ENCODE measurements around the gene FKBP2.

FKBP2 gene

GRCh38 chr11:64284962-64285884 is 44.3 kb downstream of the FKBP2 start, which contains the start of gene GPR137:
Gene GPR137 (plus strand): TSS chr11:64285848. CDS start chr11:64286525, 677 bp downstream.
- no peak for TF ChIP-seq CTCF (IDR thresholded peaks at IDR 0.05; ENCODE audit: borderline replicate concordance, insufficient read depth, low read depth, low read length)
- H3K4me3 ChIP-seq (ENCODE audit: low read depth, low read length), result peak within 1 kb of the TSS; percentile 79

GRCh38 chr11:64285885-64286800 is 45.2 kb downstream of the FKBP2 start:
- peak overlapping the region; percentile 79 for H3K4me3 ChIP-seq (ENCODE audit: low read depth, low read length)
- TF ChIP-seq CTCF (IDR thresholded peaks at IDR 0.05; ENCODE audit: borderline replicate concordance, insufficient read depth, low read depth, low read length), result 0 out of 2 replicates have a peak, but pooled peaks have one; percentile 7

GRCh38 chr11:64286801-64287159 is 45.9 kb downstream of the FKBP2 start:
- no peak overlapping the region for H3K4me3 ChIP-seq (ENCODE audit: low read depth, low read length)
- TF ChIP-seq CTCF (IDR thresholded peaks at IDR 0.05; ENCODE audit: borderline replicate concordance, insufficient read depth, low read depth, low read length), result no peak

- H3K4me3 ChIP-seq (ENCODE audit: low read depth, low read length), result no peak overlapping the region
- no peak for TF ChIP-seq CTCF (IDR thresholded peaks at IDR 0.05; ENCODE audit: borderline replicate concordance, insufficient read depth, low read depth, low read length)
Observed at GRCh38 chr11:64287676-64288352, 46.9 kb downstream of the FKBP2 start.

- no peak for TF ChIP-seq CTCF (IDR thresholded peaks at IDR 0.05; ENCODE audit: borderline replicate concordance, insufficient read depth, low read depth, low read length)
Observed at GRCh38 chr11:64288353-64288750, 47.5 kb downstream of the FKBP2 start.

GRCh38 chr11:64289002-64289564 is 48.2 kb downstream of the FKBP2 start:
- no peak for TF ChIP-seq CTCF (IDR thresholded peaks at IDR 0.05; ENCODE audit: borderline replicate concordance, insufficient read depth, low read depth, low read length)
- H3K4me3 ChIP-seq (ENCODE audit: low read depth, low read length), result no peak overlapping the region

More at GRCh38 chr11:64288353-64288750, 47.5 kb downstream of the FKBP2 start:
- H3K4me3 ChIP-seq (ENCODE audit: low read depth, low read length), result no peak overlapping the region
